GM12872 (cell line): ENCODE data around the gene CACNG7.

Experiments
- TF ChIP-seq, protein P1 (sequence below): IDR thresholded peaks from 3 replicates; pipeline ENCODE4 v1.5.1; 2011; ENCODE audit warnings: low read depth, mild to moderate bottlenecking, low read length, moderate library complexity; ENCODE audit not compliant: insufficient read depth

The CACNG7 gene

GRCh38 chr19:53982611-53983010 is 73.5 kb downstream of the CACNG7 start:
- TF ChIP-seq, protein P1, sequence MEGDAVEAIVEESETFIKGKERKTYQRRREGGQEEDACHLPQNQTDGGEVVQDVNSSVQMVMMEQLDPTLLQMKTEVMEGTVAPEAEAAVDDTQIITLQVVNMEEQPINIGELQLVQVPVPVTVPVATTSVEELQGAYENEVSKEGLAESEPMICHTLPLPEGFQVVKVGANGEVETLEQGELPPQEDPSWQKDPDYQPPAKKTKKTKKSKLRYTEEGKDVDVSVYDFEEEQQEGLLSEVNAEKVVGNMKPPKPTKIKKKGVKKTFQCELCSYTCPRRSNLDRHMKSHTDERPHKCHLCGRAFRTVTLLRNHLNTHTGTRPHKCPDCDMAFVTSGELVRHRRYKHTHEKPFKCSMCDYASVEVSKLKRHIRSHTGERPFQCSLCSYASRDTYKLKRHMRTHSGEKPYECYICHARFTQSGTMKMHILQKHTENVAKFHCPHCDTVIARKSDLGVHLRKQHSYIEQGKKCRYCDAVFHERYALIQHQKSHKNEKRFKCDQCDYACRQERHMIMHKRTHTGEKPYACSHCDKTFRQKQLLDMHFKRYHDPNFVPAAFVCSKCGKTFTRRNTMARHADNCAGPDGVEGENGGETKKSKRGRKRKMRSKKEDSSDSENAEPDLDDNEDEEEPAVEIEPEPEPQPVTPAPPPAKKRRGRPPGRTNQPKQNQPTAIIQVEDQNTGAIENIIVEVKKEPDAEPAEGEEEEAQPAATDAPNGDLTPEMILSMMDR, result no peak

DNA sequence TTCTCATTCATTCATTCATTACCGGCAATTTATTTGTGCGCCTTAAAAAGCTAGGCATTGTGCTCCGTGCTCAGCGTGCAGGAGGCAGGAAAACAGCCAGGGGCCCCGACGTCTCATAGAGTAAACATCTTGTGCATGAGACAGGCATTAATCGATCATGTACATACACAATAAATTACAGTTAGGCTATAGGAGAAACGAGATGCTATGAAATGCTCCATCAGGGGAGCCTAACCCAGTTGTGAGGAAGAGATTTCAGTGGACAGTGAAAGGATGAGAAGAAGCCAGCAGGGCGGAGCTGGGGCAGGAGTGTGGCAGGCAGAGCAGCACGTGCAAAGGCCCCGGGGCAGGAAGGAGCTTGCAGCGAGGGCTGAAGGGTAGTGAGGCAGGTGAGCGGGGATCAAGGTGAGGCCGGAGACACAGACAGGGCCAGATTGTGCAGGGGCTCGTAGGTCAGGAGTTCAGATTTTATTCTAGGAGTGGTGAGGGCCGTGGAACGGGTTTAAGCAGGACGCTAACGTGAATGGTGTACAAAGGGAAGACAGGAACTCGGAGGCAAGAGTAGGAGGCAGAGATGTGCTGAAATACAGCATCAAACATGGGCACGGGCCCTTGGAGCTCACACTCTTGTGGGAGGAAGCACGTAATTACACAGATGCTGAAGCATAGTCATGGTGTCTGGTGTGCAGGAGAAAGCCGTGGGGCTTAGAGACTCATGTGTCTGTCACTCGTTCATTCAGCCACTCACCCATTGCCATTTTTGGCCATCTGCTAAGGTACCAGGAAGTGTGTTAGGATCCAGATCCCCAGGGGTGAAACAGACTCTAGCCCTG is 74.6 kb downstream of the CACNG7 start:
- TF ChIP-seq, protein P1, result no peak

DNA sequence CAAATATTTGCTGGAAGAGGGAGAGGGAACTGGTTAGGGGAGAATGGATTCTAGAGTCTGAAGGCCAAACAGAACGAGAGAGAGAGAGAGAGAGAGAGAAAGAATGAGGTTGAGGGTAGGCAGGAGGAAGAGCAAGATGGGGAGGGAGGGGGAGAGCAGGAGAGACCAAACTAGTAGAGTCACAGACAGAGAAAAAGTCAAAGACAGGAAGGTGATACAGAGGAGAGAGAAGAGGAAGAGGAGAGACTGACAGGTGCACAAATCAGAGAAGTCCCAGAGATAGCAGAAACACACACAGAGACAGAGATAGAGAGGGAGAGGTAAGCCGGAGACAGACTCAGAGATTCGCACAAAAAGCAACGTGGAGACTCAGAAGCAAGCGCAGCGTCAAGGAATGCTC is 76.8 kb downstream of the CACNG7 start:
- TF ChIP-seq, protein P1, result no peak

- TF ChIP-seq, protein P1, result no peak
Observed at GRCh38 chr19:53988981-53989380, 79.9 kb downstream of the CACNG7 start.

DNA sequence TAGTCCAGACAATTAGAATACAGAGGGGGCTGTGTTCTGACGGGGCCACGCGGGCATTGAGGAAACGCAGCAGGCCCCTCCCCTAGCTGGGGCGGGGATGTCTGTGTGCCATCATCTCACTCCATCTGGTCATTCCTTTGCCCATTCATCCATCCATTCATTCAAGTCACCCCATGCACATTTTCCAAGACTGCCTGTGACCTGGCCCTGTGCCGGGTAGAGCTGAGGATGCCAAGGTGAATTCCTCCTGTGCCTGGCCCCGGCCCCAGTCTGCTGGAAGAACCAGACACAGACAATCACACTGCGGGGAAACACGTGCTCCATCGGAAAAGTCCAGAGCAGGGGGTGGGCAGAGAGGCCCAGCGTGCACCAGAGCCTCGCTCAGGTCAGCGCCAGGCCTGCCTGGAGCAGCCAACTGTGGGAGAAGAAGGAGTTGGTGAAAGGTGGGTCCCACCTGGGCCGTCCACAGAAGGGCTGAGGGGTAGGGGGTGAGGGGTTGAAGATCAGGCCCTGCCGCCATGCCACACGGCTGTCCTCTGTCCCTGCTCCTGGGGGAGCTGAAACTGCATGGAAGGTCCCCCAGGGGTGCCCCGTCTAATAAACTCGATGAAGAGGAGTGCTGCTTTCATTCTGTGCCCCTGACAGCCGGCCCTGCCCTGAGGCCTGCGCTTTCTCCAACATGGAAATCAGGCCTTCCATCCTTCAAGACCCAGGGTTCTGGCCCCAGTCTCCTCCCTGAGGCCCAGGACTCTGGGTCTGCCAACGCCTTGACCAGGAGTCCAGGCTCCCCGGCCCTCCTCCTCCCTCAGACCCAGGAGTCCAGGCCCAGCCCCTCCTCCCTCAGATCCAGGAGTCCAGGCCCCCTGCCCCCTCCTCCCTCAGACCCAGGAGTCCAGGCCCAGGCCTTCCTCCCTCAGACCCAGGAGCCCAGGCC is 80.8 kb downstream of the CACNG7 start:
- TF ChIP-seq, protein P1, result no peak

DNA sequence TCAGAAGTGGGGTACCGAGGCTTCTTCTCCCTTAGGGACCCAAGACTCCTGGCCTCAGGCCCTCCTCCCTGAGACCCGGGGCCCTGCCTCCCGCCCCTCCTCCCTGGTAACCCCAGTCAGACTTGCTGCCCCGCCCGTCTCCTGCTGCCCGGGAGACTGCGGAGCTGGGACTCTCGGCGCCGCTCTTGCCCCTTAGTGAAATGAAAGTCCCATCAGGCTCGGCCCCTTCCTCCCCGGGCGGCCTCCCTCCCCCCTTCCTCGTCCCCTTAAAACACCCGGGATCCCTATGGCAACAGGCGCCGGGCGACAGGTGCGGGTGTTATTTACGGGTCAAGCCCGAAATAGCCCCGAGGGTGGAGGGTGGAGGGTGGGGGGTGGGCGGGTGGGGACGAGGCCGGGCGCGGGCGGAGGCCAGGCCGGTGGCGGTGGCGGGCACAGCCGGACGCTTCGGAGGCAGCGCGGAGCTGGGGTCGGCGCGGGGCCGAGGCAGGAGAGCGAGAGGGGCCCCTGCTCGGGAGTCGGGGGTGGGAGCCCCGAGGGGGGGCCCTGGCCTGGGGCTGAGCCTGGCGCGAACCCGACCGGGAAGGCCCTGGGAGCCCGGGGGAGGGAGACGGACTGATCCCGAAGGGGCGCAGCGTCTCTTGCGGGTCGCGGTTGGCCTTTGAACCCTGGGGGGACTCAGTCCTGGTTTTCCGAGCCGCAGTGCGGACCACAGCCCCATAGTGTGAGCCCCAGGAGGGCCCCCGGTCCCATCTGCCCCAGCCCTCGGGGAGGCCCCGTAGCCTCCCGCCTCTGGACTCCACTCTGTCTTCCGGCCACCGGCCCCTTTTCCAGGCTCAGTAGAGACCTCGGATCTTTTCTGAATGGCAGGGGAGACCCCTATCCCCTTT is 82.4 kb downstream of the CACNG7 start, which contains the start of gene CACNG6:
Gene CACNG6 (plus strand): TSS at position 414 of the 890 bp plus-strand sequence. CDS start 1,241 bp downstream, outside the sequence.
- TF ChIP-seq, protein P1, result no peak

- TF ChIP-seq, protein P1, result no peak
Observed at GRCh38 chr19:53992211-53992610, 83.1 kb downstream of the CACNG7 start.
